GM12878 (cell line): ENCODE data around the gene CLDN14.

Experiments
- BCL11A ChIP-seq: IDR thresholded peaks from 2 replicates; pipeline ENCODE4 v1.6.1; 2011; ENCODE audit warnings: low read depth, low read length
- CEBPB ChIP-seq, 2 experiments: fragments of 150-350 bp in 1 of 2; IDR thresholded peaks; 2 replicates each; pipeline ENCODE4 v1.6.1; 2012 to 2014; ENCODE audit warnings: low read depth in 2 of 2, low read length in 2 of 2, borderline replicate concordance in 1 of 2, inconsistent platforms in 1 of 2
- EP300 ChIP-seq, 2 experiments: fragments of 150-350 bp in 1 of 2; IDR thresholded peaks; 2 replicates each; pipeline ENCODE4 v1.6.1; 2011 to 2012; ENCODE audit warnings: low read depth in 2 of 2, low read length in 2 of 2, borderline replicate concordance in 1 of 2, improper control_type of control experiment in 1 of 2, inconsistent platforms in 1 of 2; ENCODE audit not compliant: control insufficient read depth in 1 of 2
- MTA3 ChIP-seq: IDR thresholded peaks from 2 replicates; pipeline ENCODE4 v1.6.1; 2012; ENCODE audit warnings: low read length, inconsistent platforms, borderline replicate concordance
- SP1 ChIP-seq: IDR thresholded peaks from one replicate; pipeline ENCODE4 v1.6.1; 2011; ENCODE audit warnings: low read depth, low read length
- SPI1 ChIP-seq: IDR thresholded peaks from 2 replicates; pipeline ENCODE4 v1.6.1; 2011; ENCODE audit warnings: low read depth, mild to moderate bottlenecking, low read length, moderate library complexity, borderline replicate concordance; ENCODE audit not compliant: insufficient read depth
- ZNF24 ChIP-seq: fragments of 450-650 bp; IDR thresholded peaks from 2 replicates; pipeline ENCODE4 v1.6.1; 2017; ENCODE audit warnings: antibody characterized with exemption, mild to moderate bottlenecking
- TF ChIP-seq, protein P1 (sequence below), 3 experiments: IDR thresholded peaks in 2 of 3; conservative IDR thresholded peaks in 1 of 3; 2 replicates each; pipeline ENCODE4 v1.5.1; 2011; ENCODE audit warnings: low read depth in 3 of 3, low read length in 3 of 3, mild to moderate bottlenecking in 3 of 3, control low read depth in 2 of 3, moderate library complexity in 2 of 3, inconsistent platforms in 1 of 3, mixed read lengths in 1 of 3; ENCODE audit not compliant: control insufficient read depth in 2 of 3, insufficient read depth in 1 of 3; ENCODE audit errors: extremely low read depth in 1 of 3
- TF ChIP-seq, protein P2 (sequence below): IDR thresholded peaks from 2 replicates; pipeline ENCODE4 v1.6.1; 2012; ENCODE audit warnings: low read depth, low read length, improper control_type of control experiment
- TF ChIP-seq, protein P3 (sequence below): fragments of 150-350 bp; IDR thresholded peaks from 2 replicates; pipeline ENCODE4 v1.6.1; 2016; ENCODE audit warnings: low read depth, low read length

DNA sequence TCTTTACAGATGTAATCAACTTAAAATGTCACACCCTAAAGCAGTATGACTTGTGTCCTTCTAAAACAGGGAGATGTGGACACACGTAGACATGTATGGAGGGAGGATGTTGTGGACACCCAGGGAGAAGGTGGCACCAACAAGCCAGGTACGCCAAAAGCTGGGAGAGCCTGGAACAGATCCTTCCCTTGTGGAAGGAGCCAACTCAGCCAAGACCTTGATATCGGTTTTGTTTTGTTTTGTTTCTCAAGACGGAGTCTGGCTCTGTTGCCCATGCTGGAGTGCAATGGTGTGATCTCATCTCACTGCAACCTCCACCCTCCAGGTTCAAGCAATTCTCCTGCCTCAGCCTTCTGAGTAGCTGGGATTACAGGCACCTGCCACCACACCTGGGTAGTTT, 49.1 kb downstream of the CLDN14 start:
- TF ChIP-seq ZNF24 = no peak
- TF ChIP-seq CEBPB (IDR thresholded peaks at IDR 0.05; ENCODE audit: borderline replicate concordance in 1 of 2, low read depth in 2 of 2, low read length in 2 of 2) = no peak
- no peak for TF ChIP-seq BCL11A
- TF ChIP-seq MTA3 = no peak
- no peak for TF ChIP-seq EP300 (IDR thresholded peaks at IDR 0.05; ENCODE audit: borderline replicate concordance in 1 of 2, control insufficient read depth in 1 of 2, low read depth in 2 of 2, low read length in 2 of 2)
- TF ChIP-seq, protein P1, sequence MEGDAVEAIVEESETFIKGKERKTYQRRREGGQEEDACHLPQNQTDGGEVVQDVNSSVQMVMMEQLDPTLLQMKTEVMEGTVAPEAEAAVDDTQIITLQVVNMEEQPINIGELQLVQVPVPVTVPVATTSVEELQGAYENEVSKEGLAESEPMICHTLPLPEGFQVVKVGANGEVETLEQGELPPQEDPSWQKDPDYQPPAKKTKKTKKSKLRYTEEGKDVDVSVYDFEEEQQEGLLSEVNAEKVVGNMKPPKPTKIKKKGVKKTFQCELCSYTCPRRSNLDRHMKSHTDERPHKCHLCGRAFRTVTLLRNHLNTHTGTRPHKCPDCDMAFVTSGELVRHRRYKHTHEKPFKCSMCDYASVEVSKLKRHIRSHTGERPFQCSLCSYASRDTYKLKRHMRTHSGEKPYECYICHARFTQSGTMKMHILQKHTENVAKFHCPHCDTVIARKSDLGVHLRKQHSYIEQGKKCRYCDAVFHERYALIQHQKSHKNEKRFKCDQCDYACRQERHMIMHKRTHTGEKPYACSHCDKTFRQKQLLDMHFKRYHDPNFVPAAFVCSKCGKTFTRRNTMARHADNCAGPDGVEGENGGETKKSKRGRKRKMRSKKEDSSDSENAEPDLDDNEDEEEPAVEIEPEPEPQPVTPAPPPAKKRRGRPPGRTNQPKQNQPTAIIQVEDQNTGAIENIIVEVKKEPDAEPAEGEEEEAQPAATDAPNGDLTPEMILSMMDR (IDR thresholded peaks at IDR 0.05 in 2 of 3, conservative IDR thresholded peaks at IDR 0.05 in 1 of 3; ENCODE audit: control insufficient read depth in 2 of 3, extremely low read depth in 1 of 3, insufficient read depth in 1 of 3, low read depth in 3 of 3, low read length in 3 of 3) = no peak
- no peak for TF ChIP-seq SPI1
- TF ChIP-seq, protein P2, sequence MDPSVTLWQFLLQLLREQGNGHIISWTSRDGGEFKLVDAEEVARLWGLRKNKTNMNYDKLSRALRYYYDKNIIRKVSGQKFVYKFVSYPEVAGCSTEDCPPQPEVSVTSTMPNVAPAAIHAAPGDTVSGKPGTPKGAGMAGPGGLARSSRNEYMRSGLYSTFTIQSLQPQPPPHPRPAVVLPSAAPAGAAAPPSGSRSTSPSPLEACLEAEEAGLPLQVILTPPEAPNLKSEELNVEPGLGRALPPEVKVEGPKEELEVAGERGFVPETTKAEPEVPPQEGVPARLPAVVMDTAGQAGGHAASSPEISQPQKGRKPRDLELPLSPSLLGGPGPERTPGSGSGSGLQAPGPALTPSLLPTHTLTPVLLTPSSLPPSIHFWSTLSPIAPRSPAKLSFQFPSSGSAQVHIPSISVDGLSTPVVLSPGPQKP = no peak
- TF ChIP-seq, protein P3, sequence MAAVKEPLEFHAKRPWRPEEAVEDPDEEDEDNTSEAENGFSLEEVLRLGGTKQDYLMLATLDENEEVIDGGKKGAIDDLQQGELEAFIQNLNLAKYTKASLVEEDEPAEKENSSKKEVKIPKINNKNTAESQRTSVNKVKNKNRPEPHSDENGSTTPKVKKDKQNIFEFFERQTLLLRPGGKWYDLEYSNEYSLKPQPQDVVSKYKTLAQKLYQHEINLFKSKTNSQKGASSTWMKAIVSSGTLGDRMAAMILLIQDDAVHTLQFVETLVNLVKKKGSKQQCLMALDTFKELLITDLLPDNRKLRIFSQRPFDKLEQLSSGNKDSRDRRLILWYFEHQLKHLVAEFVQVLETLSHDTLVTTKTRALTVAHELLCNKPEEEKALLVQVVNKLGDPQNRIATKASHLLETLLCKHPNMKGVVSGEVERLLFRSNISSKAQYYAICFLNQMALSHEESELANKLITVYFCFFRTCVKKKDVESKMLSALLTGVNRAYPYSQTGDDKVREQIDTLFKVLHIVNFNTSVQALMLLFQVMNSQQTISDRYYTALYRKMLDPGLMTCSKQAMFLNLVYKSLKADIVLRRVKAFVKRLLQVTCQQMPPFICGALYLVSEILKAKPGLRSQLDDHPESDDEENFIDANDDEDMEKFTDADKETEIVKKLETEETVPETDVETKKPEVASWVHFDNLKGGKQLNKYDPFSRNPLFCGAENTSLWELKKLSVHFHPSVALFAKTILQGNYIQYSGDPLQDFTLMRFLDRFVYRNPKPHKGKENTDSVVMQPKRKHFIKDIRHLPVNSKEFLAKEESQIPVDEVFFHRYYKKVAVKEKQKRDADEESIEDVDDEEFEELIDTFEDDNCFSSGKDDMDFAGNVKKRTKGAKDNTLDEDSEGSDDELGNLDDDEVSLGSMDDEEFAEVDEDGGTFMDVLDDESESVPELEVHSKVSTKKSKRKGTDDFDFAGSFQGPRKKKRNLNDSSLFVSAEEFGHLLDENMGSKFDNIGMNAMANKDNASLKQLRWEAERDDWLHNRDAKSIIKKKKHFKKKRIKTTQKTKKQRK = no peak
- no peak for TF ChIP-seq SP1
